ENCODE data around the gene SCYGR7. TPM values are rescaled to one million over a fixed set of nuclear protein-coding genes. Genes with fewer than 3 reads are reported as not detected.
A peak's percentile ranks its signal among the peaks of the same experiment; 100 is the strongest.
"Not testable (repeated sequence)": the region's sequence is repeated elsewhere in the genome, so short reads cannot be mapped to it uniquely, and the experiment has no call there.

The SCYGR7 gene
- not detected for total RNA-seq

DNA sequence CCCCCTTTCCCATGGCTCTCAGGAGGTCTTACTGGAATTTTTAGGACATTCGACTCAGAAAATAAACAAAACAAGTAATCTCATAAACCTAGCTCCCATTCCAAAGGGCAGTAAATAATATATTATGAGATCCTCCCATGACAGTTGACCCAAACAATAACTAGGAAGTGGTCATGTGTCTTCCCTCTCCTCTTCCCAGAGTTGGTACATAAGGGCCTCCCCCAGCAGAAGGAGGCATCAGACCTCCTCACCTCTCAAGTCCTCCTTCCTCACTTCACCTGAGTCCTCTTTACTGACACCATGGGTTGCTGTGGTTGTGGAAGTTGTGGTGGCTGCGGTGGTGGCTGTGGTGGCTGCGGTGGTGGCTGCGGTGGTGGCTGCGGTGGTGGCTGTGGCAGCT lies at the start of gene SCYGR7:
SCYGR7 (plus strand) TSS at position 301 of the 400 bp plus-strand sequence; CDS start at position 301, 0 bp downstream.
- DNase-seq (ENCODE audit: low read depth in 2 of 3, low spot score in 2 of 3): no peak

GRCh38 chr2:227684258-227684657 lies 43.9 kb upstream of the SCYGR7 start:
- DNase-seq (ENCODE audit: low read depth in 2 of 3, low spot score in 2 of 3): no peak

DNA sequence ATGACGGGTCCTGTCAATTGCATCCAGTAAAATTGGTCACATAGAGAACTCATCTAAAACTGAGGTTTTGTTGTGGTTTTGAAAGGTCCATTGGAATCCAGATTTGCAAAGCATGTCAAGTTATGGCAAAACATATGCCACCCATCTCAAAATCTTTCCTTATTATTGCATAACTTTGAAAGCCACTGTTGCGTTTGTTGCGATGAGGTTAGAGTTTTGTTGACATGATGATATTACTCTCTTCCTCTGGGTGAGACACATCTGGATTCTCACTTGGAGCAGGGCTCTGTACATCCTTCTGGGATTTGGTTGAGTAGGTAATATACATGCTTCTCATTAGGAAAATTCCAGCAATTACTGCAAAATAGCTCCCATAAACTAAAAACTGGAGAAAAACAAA lies 40.9 kb upstream of the SCYGR7 start:
- no peak for DNase-seq (ENCODE audit: low read depth in 2 of 3, low spot score in 2 of 3)

- no peak for DNase-seq (ENCODE audit: low read depth in 2 of 3, low spot score in 2 of 3)
These were observed 31.0 kb upstream of the SCYGR7 start for GRCh38 chr2:227696990-227697679.

DNA sequence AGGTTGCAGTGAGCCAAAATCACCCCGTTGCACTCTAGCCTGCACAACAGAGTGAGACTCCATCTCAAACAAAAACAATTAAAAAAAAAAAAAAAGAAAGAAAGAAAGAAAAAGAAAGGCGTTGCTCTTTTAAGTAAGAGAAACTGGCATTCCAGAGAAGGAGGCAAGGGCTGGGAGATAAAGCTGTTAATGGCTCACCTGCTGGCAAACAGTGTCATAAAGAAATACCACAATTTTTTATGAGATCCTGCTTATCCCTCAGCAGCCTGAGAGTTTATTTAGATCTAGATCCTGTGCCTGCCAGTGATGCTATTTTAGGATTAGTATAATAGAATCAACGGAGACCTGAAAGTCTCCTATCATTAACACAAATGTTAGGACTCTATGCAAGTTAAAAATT lies 26.6 kb upstream of the SCYGR7 start:
- no peak for DNase-seq (ENCODE audit: low read depth in 2 of 3, low spot score in 2 of 3)

DNA sequence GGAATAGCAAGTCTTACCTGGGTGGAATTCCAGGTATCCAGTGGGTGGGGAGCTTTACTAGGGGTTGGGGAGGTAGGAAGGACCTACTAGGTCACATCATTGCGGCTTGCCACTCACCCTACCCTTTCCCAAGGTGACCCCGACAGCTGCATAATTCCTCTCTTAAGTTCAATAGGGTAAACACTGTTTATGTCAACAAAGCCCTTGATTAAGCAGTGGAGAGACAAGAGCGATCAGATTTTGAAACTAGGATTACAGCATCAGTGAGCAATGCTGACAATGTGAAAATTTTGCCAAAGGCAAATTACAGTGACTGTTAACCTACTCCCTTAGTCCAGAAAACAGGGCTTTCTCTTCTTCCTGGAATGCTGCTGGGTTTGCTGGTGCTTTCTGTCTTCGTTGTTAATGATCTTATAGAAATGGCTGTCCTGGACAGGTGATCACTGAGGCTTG lies 24.8 kb upstream of the SCYGR7 start:
- DNase-seq (ENCODE audit: low read depth in 2 of 3, low spot score in 2 of 3): no peak

DNA sequence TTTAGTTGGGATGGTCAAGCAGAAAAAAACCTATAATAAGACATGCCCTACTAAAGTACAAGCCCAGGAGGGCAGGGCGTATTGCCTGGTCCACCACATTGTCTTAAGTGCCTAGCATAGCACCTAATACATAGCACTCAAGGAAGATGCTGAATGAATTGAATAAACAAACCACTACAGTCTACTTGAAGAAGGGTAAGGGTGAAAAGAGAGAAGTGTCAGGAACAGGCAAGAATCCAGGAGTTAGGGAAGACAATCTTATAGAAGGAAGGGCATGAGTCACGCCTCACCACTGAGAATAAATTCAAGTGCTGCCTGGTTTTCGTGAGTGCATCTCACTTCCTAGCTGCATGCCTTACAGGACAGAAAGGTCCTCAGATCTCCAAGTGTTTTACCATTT lies 24.2 kb upstream of the SCYGR7 start:
- no peak for DNase-seq (ENCODE audit: low read depth in 2 of 3, low spot score in 2 of 3)

- DNase-seq (ENCODE audit: low read depth in 2 of 3, low spot score in 2 of 3): no peak
These were observed 21.3 kb upstream of the SCYGR7 start for GRCh38 chr2:227706859-227707258.

DNA sequence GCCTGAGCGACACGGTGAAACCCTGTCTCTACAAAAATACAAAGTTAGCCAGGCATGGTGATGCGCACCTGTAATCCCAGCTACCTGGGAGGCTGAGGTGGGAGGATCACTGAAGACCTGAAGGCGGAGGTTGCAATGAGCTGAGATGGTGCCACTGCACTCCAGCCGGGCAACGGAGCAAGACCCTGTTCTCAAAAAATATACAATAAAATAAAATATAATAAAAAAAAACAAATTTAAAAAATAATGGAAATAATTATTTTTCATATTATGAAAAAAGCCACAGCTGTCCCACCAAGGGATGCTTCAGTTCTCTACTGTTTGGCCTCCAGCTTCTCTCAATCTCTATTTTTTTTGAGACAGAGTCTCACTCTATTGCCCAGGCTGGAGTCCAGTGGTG lies 20.7 kb upstream of the SCYGR7 start:
- no peak for DNase-seq (ENCODE audit: low read depth in 2 of 3, low spot score in 2 of 3)

- DNase-seq (ENCODE audit: low read depth in 2 of 3, low spot score in 2 of 3): no peak
These were observed 17.1 kb upstream of the SCYGR7 start for GRCh38 chr2:227710986-227711385.

GRCh38 chr2:227713291-227713690 lies 14.8 kb upstream of the SCYGR7 start:
- DNase-seq (ENCODE audit: low read depth in 2 of 3, low spot score in 2 of 3): no peak

DNA sequence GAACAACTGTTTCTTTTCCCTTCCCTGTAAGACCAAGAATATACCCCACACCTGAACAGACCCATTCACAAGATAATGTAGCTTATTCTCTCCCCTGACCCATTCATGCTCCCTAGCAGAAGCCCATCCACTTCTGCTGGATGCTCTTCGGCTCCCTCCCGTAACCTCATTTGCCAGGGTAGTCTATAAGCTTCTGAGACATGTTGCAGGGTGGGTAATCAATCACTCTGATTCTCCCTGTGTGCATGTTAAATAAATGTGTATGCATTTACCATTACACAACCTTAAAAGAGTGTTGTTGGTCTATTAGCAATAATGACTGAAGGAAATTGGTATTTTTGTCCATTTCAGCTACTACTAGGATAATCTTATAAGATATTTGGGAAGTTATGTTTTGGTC lies 11.6 kb upstream of the SCYGR7 start:
- DNase-seq (ENCODE audit: low read depth in 2 of 3, low spot score in 2 of 3): no peak

- DNase-seq (ENCODE audit: low read depth in 2 of 3, low spot score in 2 of 3): peak in 1 of 3 donors; percentile 3
These were observed 10.2 kb upstream of the SCYGR7 start, which contains the start of gene SLC19A3 for GRCh38 chr2:227717687-227718567. SLC19A3 (minus strand) TSS chr2:227718028; CDS start chr2:227702318, 15,710 bp downstream.

- DNase-seq (ENCODE audit: low read depth in 2 of 3, low spot score in 2 of 3): no peak
These were observed 8.5 kb upstream of the SCYGR7 start for GRCh38 chr2:227719641-227720040.

DNA sequence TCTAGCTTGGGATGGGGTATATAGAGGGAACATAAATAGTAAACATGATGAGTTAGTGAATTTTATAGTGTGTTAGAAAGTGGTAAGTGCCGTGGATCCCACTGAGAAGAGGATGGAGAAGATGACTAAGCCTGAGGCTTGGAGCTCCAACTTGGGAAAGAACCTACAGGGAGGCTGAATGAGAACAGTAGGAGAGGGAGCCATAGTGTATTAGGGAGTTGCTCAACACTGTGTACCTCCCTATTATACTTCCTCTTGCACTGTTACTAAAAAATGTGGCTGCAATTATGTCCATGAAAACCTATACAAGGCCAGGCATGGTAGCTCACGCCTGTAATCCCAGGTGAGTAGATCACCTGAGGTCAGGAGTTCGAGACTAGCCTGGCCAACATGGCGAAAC lies 7.5 kb upstream of the SCYGR7 start:
- DNase-seq (ENCODE audit: low read depth in 2 of 3, low spot score in 2 of 3): no peak

- not testable (repeated sequence) for DNase-seq (ENCODE audit: low read depth in 2 of 3, low spot score in 2 of 3)
These were observed 5.3 kb upstream of the SCYGR7 start for GRCh38 chr2:227722821-227723220.

- no peak for DNase-seq (ENCODE audit: low read depth in 2 of 3, low spot score in 2 of 3)
These were observed 3.6 kb upstream of the SCYGR7 start, which contains the start of gene SCYGR6 for GRCh38 chr2:227724394-227725039. SCYGR6 (minus strand) TSS chr2:227724757; CDS start chr2:227724757, 0 bp downstream.

- no peak for DNase-seq (ENCODE audit: low read depth in 2 of 3, low spot score in 2 of 3)
These were observed 11.2 kb downstream of the SCYGR7 start for GRCh38 chr2:227739351-227739750.

DNA sequence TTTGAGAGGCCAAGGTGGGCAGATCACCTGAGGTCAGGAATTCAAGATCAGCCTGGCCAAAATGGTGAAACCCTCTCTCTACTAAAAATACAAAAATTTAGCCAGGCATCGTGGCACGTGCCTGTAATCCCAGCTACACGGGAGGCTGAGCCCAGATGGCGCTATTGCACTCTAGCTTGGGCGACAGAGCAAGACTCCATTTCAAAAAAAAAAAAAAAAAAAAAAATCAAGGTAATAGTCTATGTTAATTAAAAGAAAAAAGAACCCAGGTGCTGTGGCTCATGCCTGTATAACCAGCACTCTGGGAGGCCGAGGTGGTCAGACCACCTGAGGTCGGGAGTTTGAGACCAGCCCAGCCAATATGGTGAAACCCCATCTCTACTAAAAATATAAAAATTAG lies 12.6 kb downstream of the SCYGR7 start:
- DNase-seq (ENCODE audit: low read depth in 2 of 3, low spot score in 2 of 3): not testable (repeated sequence)

GRCh38 chr2:227745594-227745993 lies 17.5 kb downstream of the SCYGR7 start, which contains the start of gene SCYGR8:
SCYGR8 (plus strand) TSS chr2:227745894; CDS start chr2:227745894, 0 bp downstream.
- DNase-seq (ENCODE audit: low read depth in 2 of 3, low spot score in 2 of 3): no peak

GRCh38 chr2:227748079-227748478 lies 19.9 kb downstream of the SCYGR7 start:
- no peak for DNase-seq (ENCODE audit: low read depth in 2 of 3, low spot score in 2 of 3)
